M059J (cell line): ENCODE results near the gene HOXA1. TPM values are rescaled to one million over a fixed set of nuclear protein-coding genes. Genes with fewer than 3 reads are reported as not detected.
A peak's percentile ranks its signal among the peaks of the same experiment; 100 is the strongest.

Source experiments
- DNase-seq: peaks from one replicate; pipeline ENCODE4 v3.0.0-alpha.2; 2012; ENCODE audit warnings: low read depth
- total RNA-seq: library from RNA; depleted of rRNA; stranded (reverse); fragments of >200 nt; shearing (Covaris generic); gene quantifications from 2 replicates; pipeline ENCODE4 v1.2.3, GENCODE V29; 2014

HOXA1 gene
- total RNA-seq, 1 experiment from 2014 or later: 8.2 TPM

DNA sequence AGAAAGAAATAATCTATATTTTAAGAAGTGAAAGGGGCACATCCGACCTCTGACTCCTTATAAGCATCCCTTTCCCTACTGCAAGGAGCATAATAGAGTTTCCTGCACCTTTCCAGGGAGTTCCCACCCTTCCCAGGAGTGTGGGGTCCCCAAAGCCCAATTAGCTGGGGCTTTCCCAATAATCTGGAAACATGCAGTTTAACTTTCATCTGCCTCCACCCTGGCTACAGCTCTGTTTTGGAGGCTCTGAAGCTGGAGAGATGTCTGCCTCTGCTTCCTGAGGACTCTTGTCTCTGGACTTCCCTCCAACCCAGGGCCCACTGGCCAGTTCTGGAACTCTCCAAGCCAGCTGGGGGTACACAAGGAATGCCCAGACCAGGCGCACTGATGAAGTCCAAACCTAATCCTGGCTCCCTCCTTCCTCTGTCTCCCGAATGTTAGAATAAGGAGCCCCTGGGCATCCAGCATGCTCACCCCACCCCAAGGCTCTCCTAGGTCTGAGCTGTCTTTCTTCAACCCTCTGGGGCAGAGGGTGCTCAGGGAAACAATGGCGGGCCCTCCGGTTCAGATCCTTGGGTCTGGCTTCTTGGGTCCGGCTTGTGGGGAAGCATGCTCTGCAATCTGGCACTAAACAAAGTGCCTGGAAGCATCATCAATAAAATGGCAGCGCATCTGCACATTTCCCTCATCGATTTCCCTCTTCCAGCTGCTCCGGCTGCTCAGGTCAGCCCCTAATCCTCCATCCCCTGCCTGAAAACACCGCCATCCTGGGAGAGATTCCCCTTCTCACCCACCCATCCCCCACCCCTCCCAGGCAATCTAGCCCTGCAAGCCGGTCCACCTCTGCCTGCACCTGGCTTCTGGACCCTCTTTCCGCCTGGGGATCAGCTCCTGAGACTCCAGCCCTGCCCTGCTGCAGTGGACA is 21.4 kb upstream of the HOXA1 start:
- DNase-seq: no peak

DNA sequence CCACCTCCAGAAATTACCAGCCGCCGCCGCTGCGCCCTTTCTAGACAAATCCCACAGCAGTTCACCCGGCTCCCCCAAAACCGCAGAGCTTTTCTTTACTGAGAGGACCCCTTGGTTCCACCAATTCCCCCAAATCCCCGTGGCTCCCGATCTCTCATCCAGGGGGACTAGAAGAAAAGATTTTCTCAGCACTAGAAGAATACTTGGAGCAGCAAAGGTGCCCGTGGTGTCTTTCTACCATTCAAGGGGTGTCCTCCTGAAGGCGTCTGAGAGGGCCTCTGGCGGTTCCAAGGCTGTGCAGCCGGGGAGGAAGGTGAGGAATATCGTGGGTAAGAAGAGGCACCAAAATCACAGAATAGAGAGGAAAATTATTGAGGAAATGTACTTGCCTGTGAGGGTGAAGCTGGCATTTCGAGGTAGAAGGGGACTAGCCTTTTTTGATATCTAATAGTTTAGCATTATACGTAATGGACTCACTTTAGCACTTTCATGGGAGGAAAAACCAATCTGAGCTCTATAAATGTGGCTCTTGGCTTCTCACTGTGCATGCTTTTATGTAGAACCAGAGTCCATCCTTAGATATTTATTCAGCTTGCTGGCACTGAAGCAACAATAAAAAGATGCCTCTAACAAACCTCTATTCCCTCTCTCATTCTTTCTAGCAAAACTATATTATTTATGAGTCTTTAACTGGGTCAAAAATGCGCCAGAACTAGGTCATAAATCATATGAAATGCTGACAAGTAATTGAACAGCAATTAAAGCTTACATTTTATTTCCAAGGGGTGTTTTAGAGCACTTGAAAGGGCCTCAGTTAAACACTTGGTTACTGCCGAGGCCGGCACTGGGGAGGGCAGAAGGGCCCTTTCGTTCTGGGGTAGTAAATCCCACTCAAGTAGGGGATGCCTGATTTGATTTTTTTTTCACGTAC is 20.5 kb upstream of the HOXA1 start:
- no peak for DNase-seq

GRCh38 chr7:27115221-27116026 is 19.6 kb upstream of the HOXA1 start:
- peak; percentile 83 for DNase-seq

DNA sequence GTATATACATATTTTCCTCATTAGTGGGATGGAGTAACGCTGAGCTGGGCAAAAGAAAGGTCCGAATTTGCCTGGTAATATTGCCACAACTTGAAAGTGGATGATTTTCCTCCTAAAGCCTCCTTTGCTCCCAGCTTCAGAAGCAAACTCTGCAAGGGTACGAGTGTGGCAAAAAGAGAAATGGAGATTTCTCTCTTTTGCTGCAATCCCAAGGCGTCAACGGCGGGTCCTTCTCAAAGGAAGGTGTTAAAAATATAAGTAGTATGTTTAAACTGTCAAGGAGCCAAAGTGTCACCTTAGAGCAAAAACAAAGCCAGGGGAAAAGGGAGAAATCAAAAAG is 19.1 kb upstream of the HOXA1 start:
- no peak for DNase-seq

- peak; percentile 72 for DNase-seq
Measured at GRCh38 chr7:27113991-27114769, 18.4 kb upstream of the HOXA1 start.

DNA sequence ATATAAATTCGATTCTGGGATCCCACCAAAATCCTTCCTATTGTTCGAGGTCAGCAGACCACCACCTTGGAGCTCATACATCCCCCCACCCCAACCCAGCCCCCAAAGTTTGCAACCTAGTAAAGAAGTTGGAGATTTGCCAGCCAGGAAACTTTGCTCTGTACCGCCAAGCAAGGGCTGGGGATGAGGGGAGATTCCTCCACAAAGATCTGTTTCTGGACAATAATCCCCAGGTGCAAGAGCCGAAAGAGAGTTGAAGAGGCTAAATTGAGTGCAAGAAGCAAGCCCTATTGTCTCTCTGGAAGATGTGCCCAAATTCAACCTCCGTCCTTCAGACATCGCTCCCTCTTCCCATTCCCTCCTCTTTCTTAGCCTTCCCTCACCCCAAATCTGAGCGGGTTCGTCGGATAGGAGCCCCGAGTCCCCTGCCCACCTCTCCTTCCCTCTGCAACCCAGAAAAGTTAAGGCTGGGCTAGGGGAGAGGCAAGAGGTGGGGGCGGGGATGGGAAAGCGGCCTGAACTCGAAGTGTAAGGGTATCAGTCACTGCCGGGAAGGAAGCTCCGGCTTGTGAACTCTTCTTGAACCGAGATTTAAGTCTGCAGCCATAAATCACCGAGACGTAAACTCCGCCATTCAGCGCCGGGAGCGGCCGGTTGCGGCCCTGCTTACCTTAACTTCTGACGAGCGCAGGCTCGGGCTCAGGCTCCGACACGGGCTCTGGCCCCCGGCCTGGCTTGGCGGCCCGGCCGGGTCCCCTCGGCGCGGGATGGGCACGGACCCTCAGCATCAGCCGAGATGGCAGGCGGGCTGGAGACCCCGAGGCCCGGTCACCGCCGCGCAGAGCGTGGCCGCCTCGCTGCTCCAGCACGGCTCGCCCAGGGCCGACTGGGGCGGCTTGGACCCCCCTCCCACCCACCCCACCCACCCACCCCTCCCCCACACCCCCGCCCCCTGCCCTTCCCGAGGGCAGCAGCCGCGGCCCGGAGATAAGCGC is 17.5 kb upstream of the HOXA1 start:
- peak; percentile 92 for DNase-seq

DNA sequence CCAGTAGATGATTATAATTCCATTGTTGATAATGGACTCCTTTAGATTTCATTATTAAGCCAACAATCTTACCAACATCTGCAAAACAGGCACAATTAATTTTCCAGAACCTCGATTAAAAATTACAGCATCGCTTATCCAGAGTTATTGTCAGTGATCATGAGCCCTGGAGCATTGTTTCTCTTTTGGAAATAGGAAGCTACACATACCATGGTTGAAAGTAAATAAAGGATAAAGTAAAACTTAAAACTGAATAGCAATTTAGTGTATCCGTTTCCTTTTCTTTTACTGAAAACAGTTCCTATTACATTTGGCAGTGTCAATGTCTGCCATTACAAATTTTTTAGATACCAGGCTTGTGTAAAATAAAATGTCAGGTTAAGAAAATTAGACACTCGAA is 16.6 kb upstream of the HOXA1 start:
- DNase-seq: no peak

- DNase-seq: no peak
Measured at GRCh38 chr7:27111751-27112277, 16.0 kb upstream of the HOXA1 start.

- peak; percentile 92 for DNase-seq
Measured at GRCh38 chr7:27111042-27111750, 15.4 kb upstream of the HOXA1 start.

GRCh38 chr7:27110186-27111031 is 14.6 kb upstream of the HOXA1 start:
- peak; percentile 79 for DNase-seq

GRCh38 chr7:27109466-27110185 is 13.8 kb upstream of the HOXA1 start:
- no peak for DNase-seq

- peak; percentile 37 for DNase-seq
Measured at GRCh38 chr7:27108390-27109127, 12.8 kb upstream of the HOXA1 start.

- DNase-seq: no peak
Measured at GRCh38 chr7:27107391-27108381, 11.9 kb upstream of the HOXA1 start.

GRCh38 chr7:27106901-27107240 is 11.1 kb upstream of the HOXA1 start:
- DNase-seq: no peak

DNA sequence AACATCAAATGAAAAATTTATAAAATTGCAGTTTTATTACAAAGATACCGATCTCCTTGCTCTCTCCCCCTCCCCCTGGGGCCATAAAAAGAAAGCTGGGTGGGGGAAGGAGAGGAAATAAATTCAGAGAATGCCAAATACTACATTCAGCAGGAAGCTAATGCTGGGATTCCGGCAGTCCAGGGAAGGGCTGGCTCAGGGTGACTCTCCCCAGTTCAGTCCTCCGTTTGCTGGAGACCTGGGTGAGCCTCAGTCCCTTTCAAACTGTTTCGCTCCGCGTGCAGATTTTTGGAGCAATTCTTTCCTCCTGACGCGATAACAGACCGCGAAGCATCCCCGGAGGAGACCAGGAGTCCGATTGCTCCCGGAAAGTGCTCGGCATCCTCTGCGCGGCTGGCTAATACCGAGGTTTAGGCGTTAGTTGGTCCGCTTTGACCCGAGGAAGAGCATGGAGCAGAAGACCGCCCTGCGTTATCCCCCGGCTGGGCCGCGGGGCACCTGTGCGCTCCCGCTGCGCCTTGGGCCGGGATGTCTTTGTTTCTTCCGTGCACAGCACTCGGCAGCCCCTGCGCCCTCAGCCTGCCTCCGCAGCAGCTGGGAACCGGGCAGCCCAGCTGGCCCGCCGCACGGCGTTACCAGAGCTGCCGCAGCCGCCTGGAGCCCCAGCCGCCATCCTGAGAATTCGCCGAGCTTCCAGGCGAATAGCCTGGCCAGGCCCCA is 10.5 kb upstream of the HOXA1 start:
- no peak for DNase-seq
